NCI-H2029 treated with DMSO at 0.1 percent for 48 hours (cell line): ENCODE results near the gene PRR30.
A peak's percentile ranks its signal among the peaks of the same experiment; 100 is the strongest.

Experiments
- DNase-seq: peaks from one replicate; lab custom pipeline; 2025; lab: John Stamatoyannopoulos, UW

Gene PRR30

DNA sequence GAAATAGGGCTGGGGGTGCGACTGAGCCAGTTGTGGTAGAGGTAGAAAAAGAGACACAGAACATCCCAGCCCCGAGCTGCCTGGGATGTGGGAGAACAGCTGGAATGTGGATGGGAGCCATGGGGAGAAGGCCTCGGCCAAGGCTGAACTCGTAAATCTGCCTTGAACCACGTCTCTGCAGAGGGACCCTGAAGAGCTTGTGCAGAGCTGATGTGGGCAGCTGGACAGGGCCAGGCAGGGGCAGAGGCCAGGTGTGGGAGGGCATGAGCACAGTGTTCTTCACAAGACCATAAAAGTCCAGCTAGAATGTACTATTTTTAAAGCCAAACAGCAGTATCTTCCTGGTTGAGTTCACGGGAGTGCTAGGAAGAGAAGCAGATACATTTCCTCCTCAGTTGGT is 15.3 kb upstream of the PRR30 start:
- no peak for DNase-seq

DNA sequence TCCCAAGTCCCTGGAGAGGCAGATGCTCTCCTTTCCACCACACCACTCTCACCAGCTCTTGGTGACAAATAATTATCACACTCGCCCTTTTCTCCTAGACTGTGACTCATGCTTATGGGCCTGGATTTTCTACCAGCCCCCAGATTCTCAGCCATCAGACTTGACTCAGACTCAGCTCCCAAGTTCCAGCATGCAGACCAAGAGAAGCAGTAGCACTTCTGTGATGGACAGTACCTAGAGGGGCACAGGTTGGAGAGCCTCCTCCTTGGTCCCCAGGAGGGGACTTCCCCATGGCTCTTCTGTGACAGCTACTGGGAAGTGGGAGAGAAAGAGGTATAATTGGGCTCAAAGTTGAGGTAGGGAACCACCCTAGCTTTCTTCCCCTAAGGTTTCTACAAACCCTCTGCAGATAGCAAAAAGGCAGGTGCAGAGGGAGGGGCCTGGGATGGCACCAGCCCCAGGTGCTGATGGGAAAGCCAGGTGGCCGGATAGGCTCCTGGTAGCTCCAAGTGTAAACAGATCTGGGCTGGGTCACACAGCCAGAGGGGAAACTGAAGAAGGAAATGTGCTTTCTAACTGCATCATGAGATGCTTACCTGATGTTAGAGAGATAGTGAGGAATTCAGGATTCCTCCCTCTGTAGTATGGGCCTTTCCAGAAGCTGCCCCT is 13.7 kb upstream of the PRR30 start:
- DNase-seq = peak; percentile 33

DNA sequence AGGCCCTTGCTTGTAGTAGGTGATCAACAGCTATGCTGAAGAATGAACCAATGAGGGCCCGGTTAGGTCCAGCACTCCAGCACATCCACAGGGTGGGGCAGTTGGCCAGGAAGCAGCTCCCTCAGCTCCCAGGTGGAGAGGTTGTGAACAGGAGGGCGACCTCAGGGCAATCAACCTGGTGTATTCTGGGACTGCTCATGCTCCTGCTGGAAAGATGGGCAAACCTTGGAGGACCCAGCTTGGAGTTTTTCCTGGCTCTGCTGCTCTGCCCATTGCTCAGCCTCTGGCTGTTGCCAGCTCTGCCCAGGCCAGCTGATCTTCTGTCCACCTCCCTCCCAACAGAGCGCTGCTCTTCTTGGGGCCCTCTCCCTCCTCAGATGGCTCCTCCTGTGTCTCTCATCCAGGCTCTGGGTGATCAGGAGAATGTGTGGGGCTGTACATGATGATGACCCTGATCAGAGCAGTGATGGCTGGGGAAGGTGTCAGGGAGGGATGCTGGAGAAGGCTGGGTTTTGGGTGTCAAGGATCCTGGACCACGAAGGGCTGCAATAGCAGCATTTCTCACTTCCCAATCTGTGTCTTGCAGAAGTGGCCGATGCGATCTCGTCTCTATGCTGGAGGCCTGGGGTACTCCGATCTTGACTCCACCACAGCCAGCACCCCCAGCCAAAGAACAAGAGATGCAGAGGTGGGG is 13.0 kb upstream of the PRR30 start:
- DNase-seq = no peak

DNA sequence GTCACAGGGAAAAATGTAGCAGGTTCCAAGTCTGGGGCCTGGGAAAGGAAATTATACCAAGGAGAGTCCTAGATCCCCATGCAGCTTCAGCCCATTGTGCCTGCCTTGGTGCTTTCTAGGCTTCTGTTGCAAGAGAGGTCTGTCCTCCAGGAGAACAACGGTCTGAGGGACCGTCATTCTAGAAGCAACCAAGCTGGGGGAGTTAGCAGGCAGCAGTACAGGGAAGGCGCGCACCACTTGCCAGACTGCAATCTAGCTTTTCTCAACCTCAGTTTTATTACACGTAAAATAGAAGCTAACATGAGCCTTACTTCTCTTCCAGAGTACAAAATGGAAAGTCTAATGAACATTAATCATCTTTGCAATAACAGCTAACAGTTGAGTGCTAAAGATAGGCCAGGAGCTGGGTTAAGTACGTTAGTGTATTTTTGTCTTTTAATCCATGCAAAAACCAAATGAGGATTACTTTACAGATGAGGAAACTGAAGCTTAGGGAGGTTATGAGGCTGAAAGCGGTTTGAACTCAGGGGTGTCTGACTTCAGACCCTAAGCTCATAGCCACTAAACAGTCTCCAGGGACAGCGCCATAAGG is 11.5 kb upstream of the PRR30 start:
- DNase-seq = no peak

DNA sequence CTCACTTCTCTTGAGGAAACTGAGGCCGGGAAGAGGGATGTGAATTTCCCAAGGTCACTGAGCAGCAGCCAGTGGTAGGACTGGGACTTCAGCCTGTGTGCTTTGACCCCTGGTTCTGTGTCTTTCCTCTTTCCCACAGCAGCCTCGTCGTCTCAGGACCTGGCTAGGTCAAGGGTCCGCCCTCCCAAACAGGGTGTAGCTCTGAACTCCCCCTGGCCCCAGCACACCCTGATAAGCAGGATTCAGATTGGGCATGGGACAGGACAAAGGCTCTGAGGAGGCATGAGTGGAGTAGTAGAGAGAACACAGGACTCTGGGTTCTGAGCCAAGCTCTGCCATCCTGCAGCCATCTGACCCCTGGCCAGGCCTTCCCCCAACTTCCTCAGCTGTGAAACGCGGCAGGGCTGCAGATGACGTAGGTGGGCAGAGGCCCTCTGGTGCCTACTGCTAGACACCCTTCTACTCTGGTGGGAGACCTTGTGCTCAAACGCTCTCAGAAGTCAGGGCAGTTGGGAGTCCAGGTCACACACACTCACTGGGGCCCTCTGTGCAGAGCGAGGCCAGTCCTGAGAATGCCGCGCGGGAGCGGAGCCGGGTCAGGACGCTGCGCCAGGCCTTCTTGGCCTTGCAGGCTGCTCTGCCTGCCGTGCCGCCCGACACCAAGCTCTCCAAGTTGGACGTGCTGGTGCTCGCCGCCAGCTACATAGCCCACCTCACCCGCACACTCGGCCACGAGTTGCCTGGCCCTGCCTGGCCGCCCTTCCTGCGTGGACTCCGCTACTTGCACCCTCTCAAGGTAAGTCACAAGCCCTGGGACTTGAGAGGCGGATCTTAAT is 10.6 kb upstream of the PRR30 start:
- no peak for DNase-seq

DNA sequence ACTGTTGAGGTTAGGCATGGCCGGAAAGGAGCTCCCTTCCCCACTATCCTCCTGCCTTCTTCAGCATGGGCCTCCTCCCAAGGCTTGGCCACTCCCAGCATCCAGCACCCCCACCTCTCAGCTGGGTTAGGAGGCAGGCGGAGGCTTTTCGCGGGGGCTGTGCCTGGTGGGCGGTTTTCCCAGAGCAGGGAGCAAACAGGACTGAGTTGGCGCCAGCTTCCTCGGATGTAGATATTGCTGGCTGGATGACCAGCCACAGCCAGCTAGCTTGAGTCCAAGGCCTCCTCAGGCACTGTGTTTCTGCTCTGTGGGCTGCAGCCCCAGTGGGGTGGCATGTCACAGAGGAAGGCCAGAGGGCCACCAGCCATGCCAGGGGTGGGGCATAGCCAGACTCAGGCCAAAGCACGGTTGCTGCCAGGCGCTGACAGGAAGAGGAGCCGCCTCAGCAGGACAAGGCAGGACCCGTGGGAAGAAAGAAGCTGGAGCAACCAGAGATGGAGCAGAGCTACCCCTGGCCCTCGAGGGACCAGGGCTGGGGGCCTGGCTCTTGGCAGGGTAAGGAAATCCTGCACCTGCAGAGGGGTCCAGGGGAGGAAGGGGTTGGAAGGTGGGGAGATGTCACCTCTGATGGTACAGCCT is 9.7 kb upstream of the PRR30 start, which contains the start of gene TCF23:
TCF23 (plus strand) TSS at position 204 of the 639 bp plus-strand sequence; CDS start at position 334, 130 bp downstream.
- no peak for DNase-seq

DNA sequence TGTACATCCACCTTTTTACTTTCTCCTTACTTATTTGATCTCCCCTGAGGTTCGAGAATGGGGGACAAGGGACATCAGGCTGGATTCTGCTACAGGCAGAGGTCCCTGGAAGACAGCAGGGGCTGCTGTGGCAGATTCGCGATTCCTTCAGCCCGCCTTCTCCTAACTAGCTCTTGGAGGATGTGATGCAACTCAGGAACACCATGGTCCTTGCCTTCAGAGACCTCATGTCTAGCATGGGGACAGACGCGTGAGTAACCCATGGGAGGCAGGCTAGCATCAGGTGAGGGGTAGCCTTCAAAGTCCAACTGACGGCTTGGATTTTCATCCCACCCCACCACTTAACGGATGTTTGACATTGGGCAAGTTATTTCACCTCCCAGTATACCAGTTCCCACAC is 8.7 kb upstream of the PRR30 start:
- no peak for DNase-seq

DNA sequence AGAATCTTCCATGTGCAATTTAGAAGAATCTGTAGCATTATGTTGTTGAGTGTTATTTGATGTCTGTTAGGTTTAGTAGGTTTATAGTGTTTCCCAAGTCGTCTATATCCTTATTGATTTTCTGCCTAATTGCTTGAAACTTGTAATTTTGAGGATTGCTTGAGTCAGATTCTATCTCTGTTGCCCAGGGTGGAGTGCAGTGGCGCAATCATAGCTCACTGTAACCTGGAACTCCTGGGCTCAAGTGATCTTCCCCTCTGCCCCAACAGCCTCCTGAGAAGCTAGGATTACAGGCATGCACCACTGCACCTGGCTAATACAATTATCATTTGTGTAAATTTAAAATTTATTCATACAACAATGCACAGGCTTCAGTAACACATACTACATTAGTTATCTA is 6.5 kb upstream of the PRR30 start:
- DNase-seq = no peak

DNA sequence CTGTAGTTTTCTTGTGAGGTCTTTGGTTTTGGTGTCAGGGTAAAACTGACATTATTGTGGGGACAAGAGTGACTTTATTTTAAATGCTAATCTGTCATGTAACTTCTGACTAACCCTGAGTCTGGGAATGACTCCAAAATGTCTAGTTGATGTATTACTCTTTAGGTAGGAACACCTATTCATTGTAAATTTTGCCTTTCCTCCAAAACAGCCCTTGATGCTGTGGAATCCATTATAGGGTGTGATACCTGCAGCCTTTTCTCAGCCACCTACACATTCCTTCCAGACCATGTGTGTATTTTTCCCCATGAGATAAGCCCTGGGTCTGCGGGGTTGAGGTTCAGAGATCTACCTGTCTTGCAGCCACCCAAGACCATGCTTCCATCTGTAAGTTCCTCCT is 4.1 kb upstream of the PRR30 start:
- no peak for DNase-seq

DNA sequence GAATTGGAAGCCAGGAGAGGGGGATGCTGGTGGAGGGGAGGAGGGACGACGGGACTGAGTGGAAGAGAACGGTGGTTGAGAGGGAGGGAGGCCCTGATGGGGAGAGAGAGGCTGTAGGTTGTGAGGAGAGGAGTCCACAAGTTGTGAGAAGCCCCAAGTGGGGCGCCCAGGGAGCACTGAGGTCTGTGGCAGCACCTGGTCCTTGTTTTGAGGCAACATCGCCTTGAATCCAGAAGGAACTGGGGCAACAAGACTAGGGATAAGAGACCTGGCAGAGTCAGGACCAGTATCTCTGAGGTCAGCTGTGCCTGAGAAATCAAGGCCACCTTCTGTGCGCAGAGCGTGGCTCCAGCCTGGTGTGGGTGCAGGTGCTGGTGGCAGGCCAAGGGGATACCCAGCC is 1.1 kb downstream of the PRR30 start:
- no peak for DNase-seq

DNA sequence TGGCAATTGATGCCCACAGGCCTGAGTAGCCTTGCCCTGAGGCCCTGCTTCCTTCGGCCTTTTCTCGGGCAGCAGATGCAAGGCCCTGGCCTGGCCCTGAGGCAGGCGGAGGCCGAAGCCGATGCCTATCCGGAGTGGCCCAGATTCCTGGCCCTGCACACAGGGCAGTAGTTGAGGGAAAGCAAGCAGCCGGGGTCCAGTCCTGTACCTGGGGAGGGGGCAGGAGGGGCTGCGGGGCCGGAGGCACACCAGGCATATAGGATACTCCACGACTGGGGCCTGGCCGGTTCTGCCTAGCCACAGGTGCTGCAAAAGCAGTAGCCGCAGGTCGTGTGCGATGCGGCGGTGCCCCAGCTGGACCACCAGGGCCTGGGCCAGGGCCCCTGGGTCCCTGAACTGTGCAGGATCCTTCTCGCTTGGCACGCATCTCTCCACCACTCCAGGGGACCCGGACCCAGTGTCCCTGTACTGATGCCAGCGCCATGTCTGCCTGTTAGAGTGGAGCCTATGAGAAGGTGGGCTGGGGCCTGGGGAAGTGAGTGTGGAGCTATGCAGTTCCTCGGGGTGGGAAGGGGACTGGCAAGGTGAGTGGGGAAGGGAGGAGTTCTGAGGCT is 1.8 kb downstream of the PRR30 start:
- DNase-seq = no peak

DNA sequence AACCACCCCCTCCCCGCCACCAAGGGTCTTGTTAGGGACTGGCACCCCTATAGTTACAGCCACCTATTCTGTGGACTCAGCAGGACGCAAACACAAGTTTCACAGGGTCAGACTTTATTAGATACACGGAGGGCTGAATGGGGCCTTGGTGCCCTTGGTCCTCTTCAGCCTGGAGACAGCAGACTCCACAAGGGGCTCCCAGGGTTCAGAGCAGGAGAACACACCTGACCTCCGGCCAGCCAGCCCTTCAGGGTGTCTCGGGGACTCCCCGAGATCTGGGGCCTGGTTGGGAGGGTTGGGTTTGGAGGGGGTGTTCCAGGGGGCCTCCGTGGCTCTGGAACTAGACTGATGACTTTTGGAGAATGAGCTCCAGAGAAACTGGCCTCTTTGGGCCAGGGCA is 2.5 kb downstream of the PRR30 start:
- DNase-seq = no peak

DNA sequence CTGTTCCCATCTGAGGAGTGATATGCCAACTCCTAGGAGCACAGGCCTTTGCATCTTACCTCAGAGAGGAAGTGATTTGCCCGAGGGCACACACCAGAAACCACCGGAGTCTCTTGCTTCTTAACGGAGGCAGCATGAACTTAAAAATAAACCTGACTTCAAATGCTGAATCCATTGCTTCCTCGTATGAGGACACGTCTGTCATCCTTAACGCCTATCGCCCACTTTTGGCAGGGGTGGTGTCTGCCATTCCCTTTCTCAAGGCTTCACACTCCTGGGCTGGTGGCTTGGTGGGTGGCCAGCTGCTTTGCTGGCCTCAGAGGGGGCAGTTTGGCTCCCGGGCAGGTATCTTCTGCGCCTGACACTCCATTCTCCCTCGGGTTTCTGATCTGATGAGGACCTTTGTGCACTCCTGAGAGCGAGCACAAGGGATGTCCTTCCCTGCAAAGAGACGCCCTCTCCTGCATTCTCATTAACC is 3.7 kb downstream of the PRR30 start:
- no peak for DNase-seq

DNA sequence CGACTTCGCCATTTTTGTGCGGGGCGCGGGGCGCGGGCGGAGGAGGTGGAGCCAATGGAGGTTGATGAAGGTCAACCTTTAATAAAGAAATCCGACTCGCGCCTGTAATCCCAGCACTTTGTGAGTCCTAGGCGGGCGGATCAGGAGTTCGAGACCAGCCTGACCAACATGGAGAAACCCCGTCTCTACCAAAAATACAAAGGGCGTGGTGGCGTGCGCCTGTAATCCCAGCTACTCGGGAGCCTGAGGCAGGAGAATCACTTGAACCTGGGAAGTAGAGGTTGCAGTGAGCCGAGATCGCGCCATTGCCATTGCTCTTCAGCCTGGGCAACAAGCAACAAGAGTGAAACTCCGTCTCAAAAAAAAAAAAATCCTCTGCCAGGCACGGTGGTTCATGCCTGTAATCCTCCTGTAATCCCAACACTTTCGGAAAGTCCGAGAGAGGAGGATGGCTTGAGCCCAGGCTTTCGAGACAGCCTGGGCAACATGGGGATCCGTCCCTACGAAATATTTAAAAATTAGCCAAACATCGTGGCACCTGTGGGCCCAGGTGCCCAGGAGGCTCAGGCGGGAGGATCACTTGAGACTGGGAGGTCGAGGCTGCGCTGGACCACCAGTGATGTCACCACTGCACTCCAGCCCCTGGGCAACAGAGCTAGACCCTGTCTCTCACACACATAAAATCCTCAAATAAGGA is 4.3 kb downstream of the PRR30 start:
- no peak for DNase-seq

DNA sequence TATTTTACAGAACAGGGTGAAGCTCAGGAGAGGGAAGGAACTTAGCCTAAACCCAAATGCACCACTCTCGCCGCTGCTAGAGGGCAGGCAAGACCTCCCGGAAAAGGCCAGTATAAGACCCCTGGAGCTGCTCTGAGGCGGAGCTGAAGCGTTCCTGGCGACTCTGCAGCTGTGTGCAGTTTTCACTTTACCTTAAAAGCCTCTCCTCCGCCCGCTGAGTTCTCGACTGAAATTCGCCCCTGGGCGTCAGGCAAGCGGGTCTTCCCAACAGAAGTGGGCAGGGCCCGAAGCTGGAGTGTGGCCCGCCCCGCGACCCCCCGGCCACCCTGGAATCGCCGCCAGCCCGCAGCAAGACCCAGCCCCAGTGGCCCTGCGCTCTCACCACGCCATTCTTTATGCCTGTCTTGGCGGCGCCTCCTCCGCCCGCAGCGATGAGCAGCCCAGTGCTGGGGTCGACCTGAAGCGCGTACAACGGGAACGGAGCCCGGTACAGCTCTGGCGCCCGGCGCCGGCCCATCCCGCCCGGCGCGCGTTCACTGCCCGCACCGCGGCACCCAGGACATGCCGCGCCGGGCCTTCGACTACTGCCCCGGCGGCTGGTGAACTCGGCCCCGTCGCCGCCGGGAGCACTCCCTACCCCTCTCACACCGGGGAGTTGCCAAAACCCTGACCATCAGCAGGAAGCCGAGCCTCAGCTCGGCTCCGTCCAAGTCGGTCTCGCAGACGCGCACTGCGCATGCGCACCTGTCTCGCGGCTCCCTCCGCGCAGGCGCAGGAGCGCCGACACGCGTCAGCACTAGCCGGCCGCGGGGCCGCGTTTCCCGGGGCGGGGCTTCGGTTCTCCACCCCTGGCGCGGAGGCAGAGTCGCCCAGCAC is 5.1 kb downstream of the PRR30 start, which contains the start of gene PREB:
PREB (minus strand) TSS at position 732 of the 876 bp plus-strand sequence; CDS start at position 517, 215 bp downstream.
- peak; percentile 72 for DNase-seq

DNA sequence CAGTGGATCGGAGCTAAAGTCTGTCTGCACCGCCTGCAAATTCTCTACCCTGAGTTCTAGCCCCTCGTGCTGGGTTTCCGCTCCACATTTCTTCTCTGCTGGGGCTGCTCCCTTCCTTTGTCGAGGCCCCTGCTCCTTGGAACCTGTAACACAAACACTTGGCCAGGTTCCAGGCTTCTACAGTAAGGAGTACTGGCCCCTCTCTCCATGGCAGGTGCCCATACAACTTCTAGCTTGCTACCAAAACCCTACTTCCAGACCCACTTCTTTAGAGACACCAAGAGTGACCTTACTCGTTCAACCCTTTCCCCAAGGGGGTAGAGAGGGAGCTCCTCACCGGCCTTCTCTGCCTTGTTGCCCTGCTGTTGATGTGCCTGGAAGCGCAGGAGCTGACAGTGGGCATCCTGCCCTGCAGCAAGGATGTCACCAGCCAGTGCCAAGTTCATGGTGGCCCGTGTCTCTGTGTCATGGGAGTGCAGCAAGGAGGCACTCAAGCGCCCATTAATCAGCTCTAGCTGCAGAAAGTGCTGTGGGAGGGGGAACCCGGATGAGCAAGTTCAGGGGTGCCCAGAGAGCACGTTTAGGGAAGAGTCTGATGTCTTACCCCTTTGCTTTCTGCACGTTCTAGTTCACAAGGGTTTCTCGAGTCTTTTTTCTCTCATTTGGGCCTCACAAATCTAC is 5.9 kb downstream of the PRR30 start:
- no peak for DNase-seq

DNA sequence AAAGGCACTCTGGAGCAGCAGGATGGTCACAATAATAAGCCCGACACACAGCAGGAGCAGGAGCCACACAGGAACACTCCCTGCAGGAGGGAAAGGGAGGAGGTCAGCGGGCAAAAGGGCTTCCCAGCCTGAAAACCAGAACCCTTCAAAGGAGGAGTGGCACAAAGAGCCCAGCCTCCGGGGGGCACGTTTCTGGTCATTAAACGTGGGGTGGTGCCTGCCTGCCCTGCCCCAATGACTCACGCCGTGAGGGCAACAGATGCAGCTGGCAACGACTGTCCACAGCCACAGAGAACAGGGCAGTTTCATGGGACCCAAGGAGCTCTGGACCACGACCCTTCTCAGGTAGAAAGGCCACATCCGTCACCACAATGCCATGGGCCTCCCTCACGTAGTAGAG is 7.8 kb downstream of the PRR30 start:
- no peak for DNase-seq

DNA sequence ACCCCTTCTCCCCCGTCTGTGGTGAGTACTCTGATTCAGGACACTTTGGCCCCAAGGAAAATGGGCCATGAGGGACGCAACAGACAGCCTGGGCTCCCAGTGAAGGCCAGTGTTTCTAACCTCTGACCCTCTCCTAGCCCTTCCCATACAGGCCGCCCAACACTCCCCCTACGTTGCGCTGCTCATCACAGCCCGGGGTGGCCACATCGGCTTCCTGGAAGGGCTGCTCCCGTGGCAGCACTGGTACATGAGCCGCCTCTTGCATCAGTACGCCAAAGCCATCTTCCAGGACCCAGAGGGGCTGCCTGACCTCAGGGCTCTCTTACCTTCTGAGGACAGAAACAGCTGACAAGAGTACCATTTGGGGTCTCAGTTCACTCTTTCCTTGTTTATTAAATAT is 8.8 kb downstream of the PRR30 start:
- no peak for DNase-seq
